ENCODE measurements around the gene DDO. TPM values are rescaled to one million over a fixed set of nuclear protein-coding genes. Genes with fewer than 3 reads are reported as not detected.

DDO gene
- polyA plus RNA-seq, 4 donors: 0.32 to 1.1 (median 0.82) TPM

- DNase-seq (ENCODE audit: low read depth in 4 of 4, low spot score in 2 of 4): no peak
Measured at GRCh38 chr6:110369066-110369465, 46.3 kb downstream of the DDO start.

GRCh38 chr6:110368284-110368683, 47.1 kb downstream of the DDO start:
- no peak for DNase-seq (ENCODE audit: low read depth in 4 of 4, low spot score in 2 of 4)

- DNase-seq (ENCODE audit: low read depth in 4 of 4, low spot score in 2 of 4): no peak
Measured at GRCh38 chr6:110367825-110368224, 47.5 kb downstream of the DDO start.

- no peak for DNase-seq (ENCODE audit: low read depth in 4 of 4, low spot score in 2 of 4)
Measured at GRCh38 chr6:110366975-110367374, 48.4 kb downstream of the DDO start.

- no peak for DNase-seq (ENCODE audit: low read depth in 4 of 4, low spot score in 2 of 4)
Measured at GRCh38 chr6:110366256-110366655, 49.1 kb downstream of the DDO start.

GRCh38 chr6:110364364-110365105, 50.8 kb downstream of the DDO start:
- no peak for DNase-seq (ENCODE audit: low read depth in 4 of 4, low spot score in 2 of 4)

- no peak for DNase-seq (ENCODE audit: low read depth in 4 of 4, low spot score in 2 of 4)
Measured at GRCh38 chr6:110363748-110364147, 51.6 kb downstream of the DDO start.

- no peak for DNase-seq (ENCODE audit: low read depth in 4 of 4, low spot score in 2 of 4)
Measured at GRCh38 chr6:110360676-110361075, 54.7 kb downstream of the DDO start.

GRCh38 chr6:110359556-110359955, 55.8 kb downstream of the DDO start:
- no peak for DNase-seq (ENCODE audit: low read depth in 4 of 4, low spot score in 2 of 4)

- DNase-seq (ENCODE audit: low read depth in 4 of 4, low spot score in 2 of 4): no peak
Measured at GRCh38 chr6:110358553-110359160, 56.7 kb downstream of the DDO start.

GRCh38 chr6:110357664-110358552, 57.5 kb downstream of the DDO start, which contains the start of gene METTL24:
Gene METTL24 (minus strand): TSS chr6:110358349. CDS start chr6:110358272, 77 bp downstream.
- no peak for DNase-seq (ENCODE audit: low read depth in 4 of 4, low spot score in 2 of 4)

- DNase-seq (ENCODE audit: low read depth in 4 of 4, low spot score in 2 of 4): no peak
Measured at GRCh38 chr6:110357298-110357663, 58.1 kb downstream of the DDO start.

- DNase-seq (ENCODE audit: low read depth in 4 of 4, low spot score in 2 of 4): no peak
Measured at GRCh38 chr6:110356778-110357177, 58.6 kb downstream of the DDO start.

- DNase-seq (ENCODE audit: low read depth in 4 of 4, low spot score in 2 of 4): no peak
Measured at GRCh38 chr6:110355727-110356126, 59.6 kb downstream of the DDO start.

- DNase-seq (ENCODE audit: low read depth in 4 of 4, low spot score in 2 of 4): no peak
Measured at GRCh38 chr6:110355022-110355421, 60.4 kb downstream of the DDO start.

- no peak for DNase-seq (ENCODE audit: low read depth in 4 of 4, low spot score in 2 of 4)
Measured at GRCh38 chr6:110354153-110354552, 61.2 kb downstream of the DDO start.

- no peak for DNase-seq (ENCODE audit: low read depth in 4 of 4, low spot score in 2 of 4)
Measured at GRCh38 chr6:110353457-110354001, 61.8 kb downstream of the DDO start.

- no peak for DNase-seq (ENCODE audit: low read depth in 4 of 4, low spot score in 2 of 4)
Measured at GRCh38 chr6:110352563-110353262, 62.7 kb downstream of the DDO start.

- DNase-seq (ENCODE audit: low read depth in 4 of 4, low spot score in 2 of 4): no peak
Measured at GRCh38 chr6:110351986-110352385, 63.4 kb downstream of the DDO start.

GRCh38 chr6:110351546-110351945, 63.8 kb downstream of the DDO start:
- DNase-seq (ENCODE audit: low read depth in 4 of 4, low spot score in 2 of 4): no peak
